CD14-positive monocyte (primary cell): Measurements from ENCODE around the gene AQP4. TPM values are rescaled to one million over a fixed set of nuclear protein-coding genes. Genes with fewer than 3 reads are reported as not detected.

ENCODE experiments used
- DNase-seq, 3 donors: peaks; one replicate each; pipeline ENCODE4 v3.0.0-alpha.2; 2011 to 2022
- H2AFZ ChIP-seq: 2 replicates; pipeline ENCODE4 v1.6.0; 2012; ENCODE audit warnings: mild to moderate bottlenecking, low read depth, low read length, inconsistent platforms; ENCODE audit not compliant: insufficient read depth, poor library complexity, severe bottlenecking
- H3K27ac ChIP-seq, 2 donors: 1 replicate in 1 of 2; 2 replicates in 1 of 2; pipeline ENCODE4 v1.5.1; 2012 to 2013; ENCODE audit warnings: low read length in 2 of 2, control low read depth in 1 of 2, inconsistent platforms in 1 of 2, low read depth in 1 of 2, mild to moderate bottlenecking in 1 of 2
- H3K27me3 ChIP-seq, 2 donors: one replicate each; pipeline versions ENCODE4 v1.6.0 to v1.6.1; 2011 to 2013; ENCODE audit warnings: low read length in 2 of 2; ENCODE audit not compliant: control insufficient read depth in 2 of 2, insufficient read depth in 2 of 2
- H3K36me3 ChIP-seq, 2 donors: replicated peaks in 1 of 2; 1 replicate in 1 of 2; 2 replicates in 1 of 2; pipeline versions ENCODE4 v1.5.1 to v1.6.1; 2012 to 2013; ENCODE audit warnings: low read length in 2 of 2, control low read depth in 1 of 2, inconsistent platforms in 1 of 2, mild to moderate bottlenecking in 1 of 2; ENCODE audit not compliant: insufficient read depth in 2 of 2, control insufficient read depth in 1 of 2
- H3K4me1 ChIP-seq, 2 donors: 1 replicate in 1 of 2; 2 replicates in 1 of 2; pipeline versions ENCODE4 v1.5.1 to v1.6.1; 2012 to 2013; ENCODE audit warnings: low read length in 2 of 2, control low read depth in 1 of 2, inconsistent platforms in 1 of 2, mild to moderate bottlenecking in 1 of 2, moderate library complexity in 1 of 2; ENCODE audit not compliant: insufficient read depth in 2 of 2, control insufficient read depth in 1 of 2
- H3K4me2 ChIP-seq: replicated peaks from 2 replicates; pipeline ENCODE3; 2012; ENCODE audit warnings: low read length, moderate library complexity, mild to moderate bottlenecking; ENCODE audit not compliant: poor library complexity, severe bottlenecking; ENCODE audit errors: extremely low read depth
- H3K4me3 ChIP-seq, 3 experiments: fragments of 200-600 bp in 1 of 3; sonication (generic) in 1 of 3; replicated peaks in 1 of 3; 1 replicate in 2 of 3; 2 replicates in 1 of 3; pipeline ENCODE4 v1.5.1; 2011 to 2013; ENCODE audit warnings: low read length in 3 of 3, mild to moderate bottlenecking in 3 of 3, control low read depth in 2 of 3, low read depth in 2 of 3, inconsistent platforms in 1 of 3, moderate library complexity in 1 of 3
- H3K79me2 ChIP-seq: 2 replicates; pipeline ENCODE4 v1.6.0; 2012; ENCODE audit warnings: mild to moderate bottlenecking, control low read depth, inconsistent platforms, low read length, moderate library complexity; ENCODE audit not compliant: insufficient read depth
- H3K9ac ChIP-seq: 2 replicates; pipeline ENCODE4 v1.6.0; 2017; ENCODE audit warnings: low read length, mild to moderate bottlenecking; ENCODE audit not compliant: insufficient read depth, poor library complexity, severe bottlenecking
- H3K9me3 ChIP-seq, 2 donors: replicated peaks in 1 of 2; 1 replicate in 1 of 2; 2 replicates in 1 of 2; pipeline versions ENCODE4 v1.5.1 to v1.6.1; 2012 to 2013; ENCODE audit warnings: low read length in 2 of 2, control low read depth in 1 of 2; ENCODE audit not compliant: control insufficient read depth in 1 of 2, insufficient read depth in 1 of 2
- H4K20me1 ChIP-seq: 2 replicates; pipeline ENCODE4 v1.6.0; 2012; ENCODE audit warnings: mild to moderate bottlenecking, low read length, control low read depth, moderate library complexity; ENCODE audit not compliant: insufficient read depth
- H3K27ac Mint-ChIP-seq, 7 donors: one replicate each; pipeline ENCODE4 v1.8.0; 2020; ENCODE audit warnings: mild to moderate bottlenecking in 7 of 7, mixed read lengths in 7 of 7, moderate library complexity in 6 of 7, inconsistent platforms in 2 of 7
- H3K27me3 Mint-ChIP-seq, 3 donors: one replicate each; pipeline ENCODE4 v1.8.0; 2021 to 2022; ENCODE audit warnings: low read depth in 3 of 3, mild to moderate bottlenecking in 3 of 3, mixed read lengths in 3 of 3, moderate library complexity in 3 of 3, inconsistent platforms in 1 of 3
- H3K36me3 Mint-ChIP-seq, 2 donors: one replicate each; pipeline ENCODE4 v1.8.0; 2020; ENCODE audit warnings: mixed read lengths in 2 of 2, inconsistent platforms in 1 of 2, mild to moderate bottlenecking in 1 of 2
- H3K4me1 Mint-ChIP-seq: one replicate; pipeline ENCODE4 v1.8.0; 2020; ENCODE audit warnings: mild to moderate bottlenecking, mixed read lengths
- H3K4me3 Mint-ChIP-seq, 2 donors: one replicate each; pipeline ENCODE4 v1.8.0; 2020; ENCODE audit warnings: mild to moderate bottlenecking in 2 of 2, mixed read lengths in 2 of 2, moderate library complexity in 1 of 2
- H3K9me3 Mint-ChIP-seq, 7 donors: one replicate each; pipeline ENCODE4 v1.8.0; 2020 to 2022; ENCODE audit warnings: mixed read lengths in 7 of 7, mild to moderate bottlenecking in 6 of 7, moderate library complexity in 6 of 7, inconsistent platforms in 2 of 7
- WGBS: methylation state at CpG from one replicate; pipeline ENCODE4 v1.1.5; 2013; ENCODE audit warnings: missing lambda C conversion rate; ENCODE audit not compliant: insufficient coverage; 5-methylcytosine and 5-hydroxymethylcytosine counted together
- intact Hi-C, 2 donors: fragments of 100-400 bp; cut with micrococcal nuclease; formaldehyde crosslinking; loops; one replicate each; pipeline versions ENCODE4 v1.15.0 to v1.15.1; 2023
- polyA plus RNA-seq, 3 donors: library from polyadenylated mRNA; depleted of rRNA in 1 of 3; unstranded in 2 of 3; stranded (reverse) in 1 of 3; fragments of 300-500 nt in 2 of 3; fragments of >200 nt in 1 of 3; fragmentation: Illumina TruSeq in 2 of 3; gene quantifications; 1 replicate in 2 of 3; 2 replicates in 1 of 3; pipeline ENCODE4 v1.2.3, GENCODE V29; 2012 to 2021
- TF ChIP-seq, protein P1 (sequence below): fragments of 200-600 bp; IDR thresholded peaks from one replicate; pipeline ENCODE4 v1.8.0; 2022; ENCODE audit warnings: antibody characterized with exemption, mild to moderate bottlenecking

Gene AQP4
- polyA plus RNA-seq, 3 donors = not detected

DNA sequence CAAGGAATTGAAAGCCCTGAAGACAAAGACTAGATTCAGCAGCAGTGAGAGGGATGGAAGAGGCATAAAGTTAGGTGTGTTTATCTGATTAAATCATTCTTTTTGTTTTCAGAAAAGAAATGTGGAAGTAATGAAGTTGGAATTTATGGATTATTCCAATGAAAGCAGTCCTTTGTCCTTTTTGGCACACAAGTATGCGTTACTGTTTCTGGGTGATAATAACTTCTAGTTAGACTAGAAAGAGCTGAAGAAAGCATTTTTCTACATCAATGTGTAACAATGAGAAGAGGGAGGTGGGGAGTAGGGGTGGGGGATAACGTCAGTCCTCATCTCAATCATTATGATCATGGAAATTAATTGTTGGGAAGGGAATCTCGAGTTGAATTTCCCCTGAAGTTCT lies 53.0 kb downstream of the AQP4 start:
- no peak overlapping the region for H3K4me3 Mint-ChIP-seq
- TF ChIP-seq, protein P1, sequence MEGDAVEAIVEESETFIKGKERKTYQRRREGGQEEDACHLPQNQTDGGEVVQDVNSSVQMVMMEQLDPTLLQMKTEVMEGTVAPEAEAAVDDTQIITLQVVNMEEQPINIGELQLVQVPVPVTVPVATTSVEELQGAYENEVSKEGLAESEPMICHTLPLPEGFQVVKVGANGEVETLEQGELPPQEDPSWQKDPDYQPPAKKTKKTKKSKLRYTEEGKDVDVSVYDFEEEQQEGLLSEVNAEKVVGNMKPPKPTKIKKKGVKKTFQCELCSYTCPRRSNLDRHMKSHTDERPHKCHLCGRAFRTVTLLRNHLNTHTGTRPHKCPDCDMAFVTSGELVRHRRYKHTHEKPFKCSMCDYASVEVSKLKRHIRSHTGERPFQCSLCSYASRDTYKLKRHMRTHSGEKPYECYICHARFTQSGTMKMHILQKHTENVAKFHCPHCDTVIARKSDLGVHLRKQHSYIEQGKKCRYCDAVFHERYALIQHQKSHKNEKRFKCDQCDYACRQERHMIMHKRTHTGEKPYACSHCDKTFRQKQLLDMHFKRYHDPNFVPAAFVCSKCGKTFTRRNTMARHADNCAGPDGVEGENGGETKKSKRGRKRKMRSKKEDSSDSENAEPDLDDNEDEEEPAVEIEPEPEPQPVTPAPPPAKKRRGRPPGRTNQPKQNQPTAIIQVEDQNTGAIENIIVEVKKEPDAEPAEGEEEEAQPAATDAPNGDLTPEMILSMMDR = no peak
- Histone ChIP-seq H2AFZ (no peak overlapping the region), H3K27me3 (no peaks in the 10 kb centered on the region), H3K79me2 (no peaks in the 10 kb centered on the region), H3K4me3 (no peak overlapping the region), H3K4me2 (no peak overlapping the region), H3K27ac (no peak overlapping the region), H3K4me1 (peaks cover 7 to 8% of the 10 kb centered on the region in 2 donors), H3K9ac (no peak overlapping the region), H3K9me3 (no peaks in the 10 kb centered on the region), H4K20me1 (no peaks in the 10 kb centered on the region), H3K36me3 (no peaks in the 10 kb centered on the region)
- peaks cover 10% of the 10 kb centered on the region for H3K4me1 Mint-ChIP-seq
- H3K27ac Mint-ChIP-seq = no peak overlapping the region
- DNase-seq = no peak
- H3K36me3 Mint-ChIP-seq = no peaks in the 10 kb centered on the region
- no CpG with 5 or more reads among the region's 3 CpGs for WGBS
- intact Hi-C loops = no loop called here
- peaks cover 0 to 3% (median 0%) of the 10 kb centered on the region in 3 donors for H3K27me3 Mint-ChIP-seq
- peaks cover 0 to 8% (median 4%) of the 10 kb centered on the region in 7 donors for H3K9me3 Mint-ChIP-seq

DNA sequence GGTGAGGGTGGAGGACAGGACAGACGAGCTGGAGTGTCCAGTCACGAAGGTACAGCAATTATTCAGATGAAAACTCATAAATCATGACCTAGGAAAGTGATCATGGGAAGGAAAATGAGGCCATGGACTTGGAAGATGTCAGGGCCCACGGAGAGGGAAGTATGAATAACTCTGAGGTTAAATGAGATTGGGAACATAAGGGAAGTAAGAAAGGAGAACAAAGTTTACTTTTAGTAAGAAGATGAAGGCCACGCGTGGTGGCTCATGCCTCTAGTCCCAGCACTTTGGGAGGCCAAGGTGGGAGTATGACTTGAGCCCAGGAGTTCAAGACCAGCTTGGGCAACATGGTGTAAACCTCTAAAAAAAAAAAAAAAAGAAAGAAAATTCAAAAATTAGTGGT lies 56.2 kb downstream of the AQP4 start:
- Mint-ChIP-seq H3K27me3 (peaks cover 0 to 3% (median 1%) of the 10 kb centered on the region in 3 donors), H3K4me1 (peaks cover 16% of the 10 kb centered on the region), H3K36me3 (no peaks in the 10 kb centered on the region), H3K9me3 (peaks cover 2 to 8% (median 4%) of the 10 kb centered on the region in 7 donors), H3K27ac (peak overlapping the region in 3 of 7 donors; percentile 1 to 39 (median 32)), H3K4me3 (no peak overlapping the region)
- Histone ChIP-seq H3K4me1 (peaks cover 7 to 8% of the 10 kb centered on the region in 2 donors), H2AFZ (no peak overlapping the region), H3K79me2 (no peaks in the 10 kb centered on the region), H3K9me3 (peaks cover 0 to 3% of the 10 kb centered on the region in 2 donors), H3K9ac (no peak overlapping the region), H3K4me2 (no peak overlapping the region), H3K4me3 (no peak overlapping the region), H4K20me1 (no peaks in the 10 kb centered on the region), H3K27me3 (no peaks in the 10 kb centered on the region), H3K27ac (no peak overlapping the region), H3K36me3 (no peaks in the 10 kb centered on the region)
- WGBS = 46% methylated on average over 4 of the region's 5 CpGs
- intact Hi-C loops = no loop called here
- peak; percentile 11 to 24 (median 21) for DNase-seq
- TF ChIP-seq, protein P1 = no peak
